Esophagus muscularis mucosa (tissue), 4 donors: ENCODE data around the gene BCR. TPM values are rescaled to one million over a fixed set of nuclear protein-coding genes. Genes with fewer than 3 reads are reported as not detected.

Experiments used
- DNase-seq: peaks from one replicate; pipeline ENCODE4 v3.0.0-alpha.2; 2017; ENCODE audit errors: extremely low spot score
- H3K27ac ChIP-seq, 4 donors: fragments of 200-600 bp; sonication (generic); replicated peaks in 1 of 4; 1 replicate in 3 of 4; 2 replicates in 1 of 4; pipeline ENCODE4 v1.5.1; 2016 to 2019; ENCODE audit warnings: mild to moderate bottlenecking in 1 of 4
- H3K27me3 ChIP-seq, 4 donors: fragments of 200-600 bp; sonication (generic); one replicate each; pipeline versions ENCODE4 v1.5.1 to v1.6.0; 2016 to 2019
- H3K36me3 ChIP-seq, 4 donors: fragments of 200-600 bp; sonication (generic); one replicate each; pipeline ENCODE4 v1.5.1; 2016 to 2019
- H3K4me1 ChIP-seq, 4 donors: fragments of 200-600 bp; sonication (generic); one replicate each; pipeline ENCODE4 v1.5.1; 2016 to 2019
- H3K4me3 ChIP-seq, 4 donors: fragments of 200-600 bp; sonication (generic); 1 replicate in 2 of 4; 2 replicates in 2 of 4; pipeline ENCODE4 v1.5.1; 2016 to 2019; ENCODE audit warnings: mild to moderate bottlenecking in 4 of 4, moderate library complexity in 1 of 4
- H3K9me3 ChIP-seq, 4 donors: fragments of 200-600 bp; sonication (generic); 1 replicate in 3 of 4; 2 replicates in 1 of 4; pipeline ENCODE4 v1.5.1; 2016 to 2019
- EP300 ChIP-seq: sonication (generic); formaldehyde crosslinking; IDR thresholded peaks from one replicate; pipeline ENCODE4 v1.6.1; 2017; ENCODE audit warnings: antibody characterized with exemption
- POLR2A ChIP-seq: fragments of 450-650 bp; IDR thresholded peaks from one replicate; pipeline ENCODE4 v1.6.1; 2017; ENCODE audit warnings: antibody characterized with exemption, moderate library complexity, mild to moderate bottlenecking, low read depth
- POLR2AphosphoS5 ChIP-seq, 2 donors: sonication (generic); formaldehyde crosslinking; IDR thresholded peaks; one replicate each; pipeline ENCODE4 v1.6.1; 2017; ENCODE audit warnings: antibody characterized with exemption in 2 of 2
- WGBS: methylation state at CpG from one replicate; pipeline ENCODE4 v1.1.5; 2018; 5-methylcytosine and 5-hydroxymethylcytosine counted together
- intact Hi-C: fragments of 100-400 bp; cut with DNase I; formaldehyde crosslinking; loops from one replicate; pipeline ENCODE4 v1.15.1; 2023
- total RNA-seq, 4 donors: library from RNA; depleted of rRNA; stranded (reverse); fragments of >200 nt; gene quantifications; one replicate each; pipeline versions ENCODE4 v1.1.0 to v1.2.1, GENCODE V29; 2016
- TF ChIP-seq, protein P1 (sequence below), 3 experiments: fragments of 200-600 bp in 2 of 3; fragments of 450-650 bp in 1 of 3; sonication (generic) in 2 of 3; IDR thresholded peaks; one replicate each; pipeline ENCODE4 v1.5.1; 2017 to 2019; ENCODE audit warnings: antibody characterized with exemption in 3 of 3, mild to moderate bottlenecking in 2 of 3, moderate library complexity in 1 of 3

Gene BCR
- total RNA-seq, 4 donors from 2014 or later = 35.7 to 58.5 (median 48.0) TPM

DNA sequence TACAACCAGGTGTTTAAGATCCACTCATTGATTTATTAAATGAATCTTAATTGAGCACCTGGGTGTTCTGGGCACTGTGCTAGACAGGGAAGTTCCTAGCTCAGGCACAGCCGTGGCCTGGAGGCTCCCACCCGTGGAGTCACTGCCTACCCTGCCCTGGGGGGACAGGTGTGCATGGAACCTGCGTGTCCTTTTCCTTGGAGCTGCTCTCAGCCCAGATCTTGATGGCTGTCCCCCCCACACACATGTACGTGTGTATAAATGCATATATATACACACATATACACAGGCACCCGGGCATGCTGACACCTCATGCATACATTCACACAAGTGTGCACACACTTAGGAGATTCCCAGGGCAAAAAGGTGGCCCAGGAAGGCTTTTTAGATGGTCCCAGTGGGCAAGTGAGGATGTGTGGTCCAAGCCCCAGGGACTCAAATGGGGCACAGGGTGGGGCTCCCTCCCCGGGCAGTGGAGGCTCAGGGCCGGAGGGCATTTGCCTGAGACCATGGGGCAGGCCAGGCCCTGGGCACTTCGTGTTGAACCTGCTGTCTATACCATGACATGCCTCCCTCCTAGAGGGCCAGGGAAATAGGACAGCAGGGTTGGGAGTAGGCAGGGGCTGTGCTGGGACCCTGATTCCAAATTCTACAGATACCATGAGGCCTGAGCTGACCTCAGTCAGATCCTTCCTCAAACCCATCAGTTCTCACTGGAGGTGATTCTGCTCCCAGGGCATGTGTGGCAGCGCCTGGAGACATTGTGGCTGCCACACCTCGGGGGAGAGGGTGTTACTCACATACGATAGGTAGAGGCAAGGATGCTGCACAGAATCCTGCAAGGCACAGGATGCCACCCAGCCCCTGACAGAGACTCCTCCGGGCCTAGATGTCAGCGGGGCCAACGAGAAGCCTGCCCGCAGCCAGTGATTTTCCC, 77.8 kb downstream of the BCR start:
- TF ChIP-seq POLR2A (no peak), POLR2AphosphoS5 (IDR thresholded peaks at IDR 0.05) (no peak), EP300 (no peak)
- TF ChIP-seq, protein P1, sequence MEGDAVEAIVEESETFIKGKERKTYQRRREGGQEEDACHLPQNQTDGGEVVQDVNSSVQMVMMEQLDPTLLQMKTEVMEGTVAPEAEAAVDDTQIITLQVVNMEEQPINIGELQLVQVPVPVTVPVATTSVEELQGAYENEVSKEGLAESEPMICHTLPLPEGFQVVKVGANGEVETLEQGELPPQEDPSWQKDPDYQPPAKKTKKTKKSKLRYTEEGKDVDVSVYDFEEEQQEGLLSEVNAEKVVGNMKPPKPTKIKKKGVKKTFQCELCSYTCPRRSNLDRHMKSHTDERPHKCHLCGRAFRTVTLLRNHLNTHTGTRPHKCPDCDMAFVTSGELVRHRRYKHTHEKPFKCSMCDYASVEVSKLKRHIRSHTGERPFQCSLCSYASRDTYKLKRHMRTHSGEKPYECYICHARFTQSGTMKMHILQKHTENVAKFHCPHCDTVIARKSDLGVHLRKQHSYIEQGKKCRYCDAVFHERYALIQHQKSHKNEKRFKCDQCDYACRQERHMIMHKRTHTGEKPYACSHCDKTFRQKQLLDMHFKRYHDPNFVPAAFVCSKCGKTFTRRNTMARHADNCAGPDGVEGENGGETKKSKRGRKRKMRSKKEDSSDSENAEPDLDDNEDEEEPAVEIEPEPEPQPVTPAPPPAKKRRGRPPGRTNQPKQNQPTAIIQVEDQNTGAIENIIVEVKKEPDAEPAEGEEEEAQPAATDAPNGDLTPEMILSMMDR (IDR thresholded peaks at IDR 0.05) = no peak
- Histone ChIP-seq H3K9me3 (no peaks in the 10 kb centered on the region), H3K36me3 (peaks cover 26 to 73% (median 50%) of the 10 kb centered on the region in 4 donors), H3K27me3 (no peaks in the 10 kb centered on the region), H3K27ac (peak overlapping the region; percentile 66 to 76 (median 73)), H3K4me3 (no peak overlapping the region), H3K4me1 (peaks cover 26 to 35% (median 29%) of the 10 kb centered on the region in 4 donors)
- DNase-seq = no peak
- intact Hi-C loops = no loop called here
- WGBS = 94% methylated on average over 11 of the region's 15 CpGs

DNA sequence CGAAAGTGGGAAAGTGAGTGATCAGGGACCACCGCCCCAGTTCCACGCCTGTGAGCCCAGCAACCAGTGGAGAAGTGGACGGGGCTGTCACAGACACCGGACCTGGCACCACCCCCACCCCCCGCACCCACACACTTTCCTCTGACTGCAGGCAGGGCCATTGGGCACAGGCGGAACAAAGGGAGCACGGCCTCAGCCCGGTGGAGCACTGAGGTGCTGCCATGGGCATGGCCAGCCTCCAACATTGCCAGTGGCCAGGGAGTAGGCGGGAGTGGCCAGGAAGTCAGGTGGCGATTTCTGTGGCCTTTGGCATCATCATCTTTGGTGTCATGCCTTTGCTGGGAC, 78.5 kb downstream of the BCR start:
- H3K27me3 ChIP-seq = no peaks in the 10 kb centered on the region
- peaks cover 30 to 75% (median 54%) of the 10 kb centered on the region in 4 donors for H3K36me3 ChIP-seq
- 99% methylated on average over 11 of the region's 11 CpGs for WGBS
- H3K4me1 ChIP-seq = peaks cover 26 to 35% (median 29%) of the 10 kb centered on the region in 4 donors
- intact Hi-C loops = no loop called here
- H3K4me3 ChIP-seq = no peak overlapping the region
- TF ChIP-seq POLR2AphosphoS5 (IDR thresholded peaks at IDR 0.05) = no peak
- TF ChIP-seq EP300 = no peak
- TF ChIP-seq, protein P1 (IDR thresholded peaks at IDR 0.05) = no peak
- no peak for TF ChIP-seq POLR2A
- no peaks in the 10 kb centered on the region for H3K9me3 ChIP-seq
- peak overlapping the region in 1 of 4 donors; percentile 72 for H3K27ac ChIP-seq
- DNase-seq = no peak

DNA sequence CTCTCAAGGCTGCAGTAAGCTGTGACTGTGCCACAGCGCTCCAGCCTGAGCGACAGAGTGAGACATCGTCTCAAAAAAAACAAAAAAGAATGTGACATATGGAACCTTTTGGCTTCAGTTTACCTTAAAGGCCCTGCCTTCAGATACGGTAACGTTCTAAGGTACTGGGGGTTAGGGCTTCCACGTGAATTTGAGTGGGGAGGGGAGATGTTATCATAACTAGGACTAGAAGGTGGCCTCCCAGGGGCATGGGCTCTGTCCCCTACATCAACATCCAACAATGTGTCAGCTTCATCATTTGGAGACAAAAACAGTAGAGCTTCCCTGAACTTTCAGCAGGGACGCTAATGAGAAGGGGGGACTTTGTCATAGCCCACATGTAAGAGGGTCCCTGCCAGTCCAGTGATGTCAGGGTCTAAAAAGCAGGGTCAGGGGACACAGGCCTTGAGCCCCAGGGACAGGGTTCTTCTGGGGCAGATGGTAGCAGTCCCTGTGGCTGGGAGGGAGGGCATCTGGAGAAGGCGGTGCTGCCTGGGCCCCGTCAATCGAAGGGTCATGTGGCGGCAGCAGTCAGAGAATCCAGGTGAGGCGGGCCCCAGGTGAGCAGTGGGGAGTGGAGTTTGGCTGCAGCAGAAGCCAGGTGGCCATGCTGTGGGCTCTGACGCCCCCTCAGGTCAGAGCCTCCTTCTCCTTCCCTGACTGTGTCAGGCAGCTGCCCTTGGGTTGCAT, 79.8 kb downstream of the BCR start:
- no peak for DNase-seq
- Histone ChIP-seq H3K9me3 (no peaks in the 10 kb centered on the region), H3K36me3 (peaks cover 26 to 75% (median 51%) of the 10 kb centered on the region in 4 donors), H3K4me1 (peaks cover 26 to 41% (median 31%) of the 10 kb centered on the region in 4 donors), H3K4me3 (no peak overlapping the region), H3K27ac (no peak overlapping the region), H3K27me3 (no peaks in the 10 kb centered on the region)
- intact Hi-C loops = no loop called here
- WGBS = 94% methylated on average over 12 of the region's 13 CpGs
- TF ChIP-seq EP300 (no peak), POLR2A (no peak), POLR2AphosphoS5 (IDR thresholded peaks at IDR 0.05) (no peak)
- TF ChIP-seq, protein P1 (IDR thresholded peaks at IDR 0.05) = no peak

DNA sequence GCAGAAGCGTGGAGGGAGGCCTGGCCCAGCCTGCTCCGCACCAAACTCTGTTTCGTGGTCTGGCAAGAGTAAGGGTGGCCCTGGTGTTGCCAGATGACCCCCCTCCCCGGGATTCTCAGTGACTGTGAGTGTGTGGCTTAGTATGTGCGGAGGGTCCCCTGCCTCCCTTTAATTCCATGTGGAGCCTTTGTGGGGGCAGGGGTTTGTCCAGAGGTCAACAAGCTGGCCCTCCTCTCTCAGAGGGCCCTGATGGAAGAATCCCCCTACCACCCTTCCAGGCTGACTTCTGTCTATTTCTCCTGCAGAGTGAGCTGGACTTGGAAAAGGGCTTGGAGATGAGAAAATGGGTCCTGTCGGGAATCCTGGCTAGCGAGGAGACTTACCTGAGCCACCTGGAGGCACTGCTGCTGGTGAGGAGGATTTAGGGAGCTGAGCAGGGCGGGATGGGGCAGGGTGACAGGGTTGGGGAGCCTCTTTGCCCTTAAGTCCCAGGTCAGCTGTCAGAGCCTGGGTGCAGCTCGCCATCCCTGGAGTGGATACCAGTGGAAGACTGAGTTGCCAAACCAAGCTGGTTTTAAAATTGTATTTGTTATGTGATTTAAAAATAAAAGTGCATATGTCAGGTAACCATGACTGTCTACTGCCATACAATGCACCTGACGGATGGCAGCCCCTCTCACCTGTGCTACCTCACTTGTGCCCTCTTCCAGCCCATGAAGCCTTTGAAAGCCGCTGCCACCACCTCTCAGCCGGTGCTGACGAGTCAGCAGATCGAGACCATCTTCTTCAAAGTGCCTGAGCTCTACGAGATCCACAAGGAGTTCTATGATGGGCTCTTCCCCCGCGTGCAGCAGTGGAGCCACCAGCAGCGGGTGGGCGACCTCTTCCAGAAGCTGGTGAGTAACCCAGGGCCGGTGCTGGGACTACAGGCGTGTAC, 80.6 kb downstream of the BCR start:
- H3K27me3 ChIP-seq = no peaks in the 10 kb centered on the region
- intact Hi-C loops = no loop called here
- no peak overlapping the region for H3K4me3 ChIP-seq
- TF ChIP-seq, protein P1 (IDR thresholded peaks at IDR 0.05) = no peak
- TF ChIP-seq POLR2A = no peak
- no peak for TF ChIP-seq POLR2AphosphoS5 (IDR thresholded peaks at IDR 0.05)
- TF ChIP-seq EP300 = no peak
- H3K9me3 ChIP-seq = no peaks in the 10 kb centered on the region
- peaks cover 25 to 39% (median 29%) of the 10 kb centered on the region in 4 donors for H3K4me1 ChIP-seq
- H3K36me3 ChIP-seq = peaks cover 25 to 72% (median 49%) of the 10 kb centered on the region in 4 donors
- DNase-seq = no peak
- H3K27ac ChIP-seq = no peak overlapping the region
- WGBS = 94% methylated on average over 21 of the region's 21 CpGs
